ENCODE data around the gene FASN.

The FASN gene

DNA sequence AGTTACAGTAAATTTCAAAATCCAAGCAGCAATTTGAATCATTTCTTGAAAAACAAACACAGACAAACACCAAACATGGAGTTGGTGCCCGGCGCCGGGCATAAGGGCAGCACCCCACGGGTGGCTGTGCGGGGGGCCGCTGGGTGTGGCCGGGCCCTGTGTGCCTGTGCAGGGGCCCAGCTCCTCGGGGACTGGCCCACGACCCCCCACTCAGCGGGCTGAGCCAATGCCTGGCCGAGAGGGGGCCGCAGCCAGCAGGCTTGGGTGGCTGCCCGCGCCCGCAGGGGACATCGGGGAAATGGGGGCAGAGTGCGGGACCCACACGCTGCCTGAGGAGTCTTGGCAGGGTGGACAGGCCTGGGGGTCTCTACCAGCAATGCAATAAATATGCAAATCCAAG lies 19.6 kb downstream of the FASN start:
- no peak for DNase-seq (ENCODE audit: low spot score)
- FAIRE-seq = no peak

DNA sequence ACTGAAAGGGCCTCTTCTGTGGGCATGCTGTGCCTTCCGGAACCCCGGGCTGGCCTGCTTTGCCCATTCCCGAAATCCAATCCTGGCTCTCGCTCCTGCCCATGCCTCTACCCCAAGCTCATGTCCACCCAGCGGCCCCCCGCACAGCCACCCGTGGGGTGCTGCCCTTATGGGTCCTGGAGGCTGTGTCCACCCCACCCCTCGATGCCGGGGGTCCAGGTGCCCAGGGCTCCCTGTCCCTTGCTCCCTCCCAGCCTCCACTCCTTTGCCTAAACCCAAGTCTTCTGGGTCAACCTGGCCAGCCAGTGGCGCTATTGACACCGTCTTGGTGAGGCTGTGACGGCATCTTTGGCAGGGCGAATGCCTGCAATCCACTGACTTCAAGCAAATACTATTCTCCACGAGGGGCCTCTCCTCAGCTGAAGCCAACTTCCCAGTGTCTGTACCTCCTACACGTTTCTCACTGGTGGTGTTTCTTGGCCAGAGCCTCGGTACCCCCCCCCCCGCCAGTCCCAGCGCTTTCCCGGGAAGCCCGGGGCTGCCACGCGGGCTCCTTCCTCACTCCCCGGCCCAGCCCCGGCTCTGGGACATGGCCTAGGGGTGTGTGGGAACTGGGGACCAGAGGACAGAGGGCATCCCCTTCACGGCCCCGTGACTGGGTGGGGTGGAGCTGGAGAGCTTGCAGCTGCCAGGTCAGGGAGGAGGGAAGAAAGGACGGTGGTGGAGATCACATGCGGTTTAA lies 20.2 kb downstream of the FASN start:
- no peak for DNase-seq (ENCODE audit: low spot score)
- no peak for FAIRE-seq

DNA sequence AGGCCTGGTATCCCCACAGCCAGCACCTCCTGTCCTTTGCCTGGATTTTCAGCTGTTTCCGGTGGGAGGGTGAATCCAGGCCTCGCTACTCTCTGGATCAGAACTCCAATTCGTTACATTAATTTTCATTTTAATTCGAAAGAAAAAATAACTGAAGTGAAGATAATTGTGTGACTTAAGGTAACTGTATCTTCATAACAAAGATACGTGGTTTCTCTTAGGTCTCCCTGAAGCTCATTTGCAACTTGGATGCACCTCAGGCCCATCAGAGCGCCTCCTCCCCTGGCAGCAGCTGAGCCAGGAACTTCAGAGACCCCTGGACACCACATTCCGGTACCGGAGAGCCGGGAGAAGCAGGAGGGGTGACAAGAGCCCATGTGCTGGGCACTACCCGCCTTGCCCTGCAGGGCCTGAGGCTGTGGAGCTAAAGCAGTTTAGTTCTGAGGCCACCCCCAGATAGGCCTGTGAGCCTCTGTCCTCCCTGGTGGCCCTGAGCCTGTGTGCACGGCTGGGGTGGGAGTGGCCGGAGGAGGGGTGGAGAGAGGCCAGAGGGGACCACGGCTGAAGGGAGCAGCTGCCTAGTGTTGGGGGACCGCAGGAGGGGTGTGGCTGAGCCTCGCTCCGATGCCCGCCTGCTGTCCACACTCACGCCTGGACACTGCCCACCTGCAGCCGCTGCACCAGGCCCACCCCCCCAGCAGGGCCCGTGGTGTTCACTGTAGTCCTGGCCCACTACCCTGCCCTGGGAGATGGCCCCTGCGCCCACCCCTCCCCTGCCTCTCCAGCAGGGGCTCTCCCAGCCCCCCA lies 21.0 kb downstream of the FASN start:
- no peak for FAIRE-seq
- DNase-seq (ENCODE audit: low spot score) = no peak

- no peak for DNase-seq (ENCODE audit: low spot score)
- no peak for FAIRE-seq
Measured at GRCh38 chr17:82076018-82076784, 21.8 kb downstream of the FASN start.

GRCh38 chr17:82073446-82073845 lies 24.6 kb downstream of the FASN start:
- FAIRE-seq = no peak
- DNase-seq (ENCODE audit: low spot score) = no peak

DNA sequence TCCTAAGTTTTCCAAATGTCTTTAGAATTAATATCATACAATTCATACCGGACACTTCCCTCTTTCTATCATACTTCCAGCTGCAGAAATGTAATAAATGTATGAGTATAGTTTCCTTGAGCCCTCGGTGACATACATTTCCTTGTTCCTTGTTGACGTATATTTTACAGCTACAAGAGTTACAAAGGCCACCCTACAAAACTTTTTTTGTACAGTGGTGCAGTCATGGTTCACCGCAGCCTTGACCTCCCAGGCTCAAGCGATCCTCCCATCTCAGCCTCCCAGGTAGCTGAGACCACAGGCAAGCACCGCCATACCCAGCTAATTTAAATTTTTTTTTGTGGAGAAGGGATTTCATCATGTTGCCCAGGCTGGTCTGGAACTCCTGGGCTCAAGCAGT lies 25.2 kb downstream of the FASN start:
- DNase-seq (ENCODE audit: low spot score) = no peak
- no peak for FAIRE-seq

DNA sequence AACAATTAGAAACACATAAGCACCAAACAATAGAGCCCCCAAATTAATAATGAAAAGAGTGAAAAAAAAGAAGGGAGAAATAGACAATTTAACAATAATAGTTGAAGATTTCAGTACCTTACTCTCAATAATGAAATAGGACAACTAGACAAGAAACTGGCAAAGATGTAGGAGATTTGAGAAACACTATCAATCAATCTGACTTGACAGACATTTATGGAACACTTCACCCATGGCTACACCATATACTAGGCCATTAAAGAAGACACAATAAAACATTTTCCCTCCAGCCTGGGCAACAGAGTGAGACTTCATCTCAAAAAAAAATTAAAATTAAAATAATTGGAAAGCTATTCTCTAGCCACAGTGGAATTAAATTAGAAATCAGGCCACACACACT lies 27.4 kb downstream of the FASN start:
- DNase-seq (ENCODE audit: low spot score) (no peak), FAIRE-seq (no peak)

- DNase-seq (ENCODE audit: low spot score) = no peak
Measured at GRCh38 chr17:82065638-82066303, 32.3 kb downstream of the FASN start, which contains the start of gene DUS1L. TSS of gene DUS1L (minus strand) at chr17:82065804. CDS start at chr17:82065059, 745 bp downstream.

DNA sequence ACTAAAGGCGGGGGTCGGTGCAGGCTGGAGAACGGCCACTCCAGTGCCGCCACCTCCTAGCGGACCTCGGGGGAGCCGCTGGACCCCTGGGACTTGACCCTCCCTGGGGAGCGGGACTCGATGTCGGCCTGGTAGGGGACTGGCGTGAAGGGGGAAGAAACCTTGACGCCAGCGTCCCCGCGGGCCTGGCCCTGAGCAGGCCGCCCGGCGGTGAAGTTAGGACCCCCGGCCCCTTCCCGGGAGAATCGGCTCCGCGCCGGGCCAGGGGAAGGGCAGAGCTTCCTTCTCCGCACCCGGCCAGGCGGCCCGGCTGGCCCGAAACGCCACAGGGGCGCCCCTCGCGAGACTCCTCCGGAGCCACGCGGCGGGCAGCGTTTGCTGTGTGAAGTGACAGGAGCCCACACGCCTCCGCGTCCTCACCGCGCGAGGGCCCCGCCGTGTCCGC lies 32.8 kb downstream of the FASN start:
- DNase-seq (ENCODE audit: low spot score) = no peak
- FAIRE-seq = no peak

More at GRCh38 chr17:82065638-82066303, 32.3 kb downstream of the FASN start, which contains the start of gene DUS1L:
- no peak for FAIRE-seq

DNA sequence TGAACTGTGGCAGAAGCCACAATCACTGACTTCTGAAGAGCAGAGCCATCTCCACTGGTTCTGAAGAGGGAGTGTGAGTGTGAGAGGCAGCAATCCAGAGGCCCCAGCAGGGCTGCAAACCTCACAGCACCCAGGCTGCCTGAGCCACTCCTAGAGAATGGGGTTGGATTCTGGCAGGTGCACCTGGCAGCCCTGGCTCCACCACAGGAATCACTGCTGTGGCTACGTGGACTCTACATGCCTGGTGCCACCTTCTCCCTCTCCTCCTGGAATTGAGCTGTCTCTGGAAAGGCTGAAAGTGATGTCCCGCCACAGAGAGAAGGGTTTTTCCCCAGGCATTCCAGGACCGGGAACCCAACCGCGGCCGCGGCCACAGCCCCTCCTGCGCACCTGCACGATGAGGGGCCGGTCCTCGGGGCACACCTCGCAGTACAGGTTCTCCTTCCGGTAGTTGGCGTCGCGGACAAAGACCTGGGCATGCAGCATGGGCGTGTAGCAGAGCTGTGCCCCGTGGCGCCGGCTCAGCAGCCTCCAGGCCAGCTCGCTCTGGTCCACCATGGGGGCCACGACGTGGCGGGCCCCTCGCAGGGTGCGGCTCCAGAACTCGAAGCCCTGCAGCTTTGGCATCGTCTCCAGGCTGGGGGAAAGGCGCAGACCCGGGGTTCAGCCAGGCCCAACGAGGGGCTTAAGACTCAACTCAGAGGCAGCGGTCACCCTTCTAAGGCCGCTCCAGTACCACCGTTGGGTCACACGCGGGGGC lies 33.4 kb downstream of the FASN start:
- peak; percentile 6 for DNase-seq (ENCODE audit: low spot score)
- FAIRE-seq = no peak

GRCh38 chr17:82063424-82064415 lies 34.3 kb downstream of the FASN start:
- FAIRE-seq = no peak
- no peak for DNase-seq (ENCODE audit: low spot score)

GRCh38 chr17:82062984-82063368 lies 35.1 kb downstream of the FASN start:
- FAIRE-seq (no peak), DNase-seq (ENCODE audit: low spot score) (no peak)

DNA sequence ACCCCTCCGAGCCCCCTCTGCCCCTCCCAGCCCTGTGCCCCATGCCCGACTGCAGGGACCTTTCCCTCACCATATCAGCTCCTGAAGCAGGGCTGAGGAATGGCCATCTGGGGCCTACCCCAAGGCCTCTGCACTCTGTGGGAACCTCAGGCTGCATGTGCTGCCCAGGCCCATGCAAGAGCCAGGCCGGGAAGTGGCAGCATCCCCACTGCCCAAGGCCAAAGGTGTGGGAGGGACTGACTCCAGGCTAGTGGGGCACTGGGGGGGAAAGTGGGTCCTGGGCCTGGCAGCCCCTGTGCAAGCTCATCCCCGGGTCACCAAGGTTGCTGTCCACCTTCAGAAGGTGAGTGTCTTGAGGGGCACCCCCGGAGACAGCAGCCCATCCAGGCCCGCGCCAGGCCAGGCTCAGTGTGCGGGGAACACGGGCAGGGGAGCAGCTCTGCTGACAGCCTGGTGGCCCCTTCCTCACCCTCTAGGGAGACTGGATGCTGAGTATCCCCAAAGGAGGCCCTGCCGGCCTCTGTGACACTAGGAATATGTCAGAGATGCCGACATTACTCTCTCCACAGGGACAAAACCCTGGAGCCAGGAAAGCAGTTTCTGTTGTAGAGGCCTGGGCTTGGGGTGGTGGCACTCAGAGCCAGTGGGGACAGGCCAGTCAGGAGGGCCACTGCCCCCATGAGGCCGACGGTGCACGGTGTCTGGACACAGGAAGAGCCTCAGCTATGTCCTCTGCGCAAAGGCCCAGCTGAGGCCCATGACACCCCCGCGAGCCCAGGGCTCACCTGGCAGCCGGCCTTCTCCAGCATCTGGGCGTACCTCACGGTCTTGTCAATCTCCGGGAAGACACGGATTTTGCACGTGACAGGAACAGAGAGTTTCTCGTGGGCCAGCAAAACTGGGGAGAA lies 35.7 kb downstream of the FASN start:
- no peak for FAIRE-seq

DNA sequence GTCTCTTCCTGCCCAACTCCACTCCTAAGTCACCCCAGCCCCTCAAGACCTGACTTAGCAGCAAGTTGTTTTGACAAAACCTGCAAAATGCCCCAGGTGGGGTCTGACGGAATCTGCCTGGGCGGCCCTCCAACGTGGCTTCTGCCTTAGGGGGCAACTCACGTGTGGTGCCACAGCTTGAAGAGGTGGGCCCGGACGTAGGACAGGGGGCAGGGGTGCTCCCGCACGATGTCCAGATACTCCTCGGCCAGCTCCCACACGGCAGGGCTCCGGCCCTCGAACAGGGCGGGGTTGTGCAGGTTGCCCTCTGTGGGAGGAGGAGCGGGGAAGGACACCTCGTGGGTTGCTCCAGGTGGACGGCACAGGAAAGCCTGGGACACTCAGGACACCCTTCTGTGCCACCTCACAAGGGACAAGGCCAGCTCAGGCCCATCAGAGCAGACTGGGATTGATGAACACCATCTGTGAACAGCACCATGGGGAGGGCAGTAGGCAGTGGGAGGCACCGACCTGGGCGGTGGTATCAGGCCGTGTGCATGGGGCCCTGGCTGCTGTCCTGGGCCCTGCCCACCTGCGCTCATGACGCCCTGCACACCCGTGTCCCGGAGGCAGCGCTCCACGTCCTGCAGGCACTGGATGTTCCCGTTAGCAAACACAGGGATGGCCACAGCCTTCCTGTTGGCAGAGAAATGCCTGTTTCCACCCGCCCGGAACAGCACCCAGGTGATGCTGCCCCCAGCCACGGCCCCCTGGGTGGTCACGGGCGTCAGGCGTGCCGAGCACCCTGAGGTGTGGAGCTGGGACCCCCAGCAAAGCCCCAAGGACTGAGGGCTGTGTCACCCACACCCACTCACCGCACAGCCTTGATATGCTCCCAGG lies 36.8 kb downstream of the FASN start:
- FAIRE-seq (no peak), DNase-seq (ENCODE audit: low spot score) (no peak)

More for the DNA sequence above, 35.7 kb downstream of the FASN start:
- DNase-seq (ENCODE audit: low spot score) = no peak

- DNase-seq (ENCODE audit: low spot score) (no peak), FAIRE-seq (no peak)
Measured at GRCh38 chr17:82060614-82061013, 37.4 kb downstream of the FASN start.

DNA sequence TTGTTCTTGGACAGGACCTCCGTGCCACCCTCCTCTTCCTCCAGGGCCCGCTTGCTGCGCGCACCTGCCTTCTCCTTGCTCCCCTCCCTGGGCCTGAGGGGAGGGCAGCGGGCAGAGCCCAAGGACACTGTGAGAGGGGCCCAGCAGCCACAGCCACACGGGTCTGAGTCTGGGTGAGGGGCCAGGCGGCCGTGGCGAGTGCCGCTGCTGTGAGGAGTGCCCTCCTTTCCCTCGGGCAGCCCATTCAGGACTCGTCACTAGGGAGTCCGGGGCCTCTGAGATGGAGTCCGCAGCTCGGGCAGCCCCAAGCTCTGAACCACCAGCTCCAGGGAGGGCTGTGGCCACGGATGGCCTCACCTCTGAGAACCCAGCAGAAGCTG lies 38.0 kb downstream of the FASN start:
- no peak for FAIRE-seq
- DNase-seq (ENCODE audit: low spot score) = no peak

DNA sequence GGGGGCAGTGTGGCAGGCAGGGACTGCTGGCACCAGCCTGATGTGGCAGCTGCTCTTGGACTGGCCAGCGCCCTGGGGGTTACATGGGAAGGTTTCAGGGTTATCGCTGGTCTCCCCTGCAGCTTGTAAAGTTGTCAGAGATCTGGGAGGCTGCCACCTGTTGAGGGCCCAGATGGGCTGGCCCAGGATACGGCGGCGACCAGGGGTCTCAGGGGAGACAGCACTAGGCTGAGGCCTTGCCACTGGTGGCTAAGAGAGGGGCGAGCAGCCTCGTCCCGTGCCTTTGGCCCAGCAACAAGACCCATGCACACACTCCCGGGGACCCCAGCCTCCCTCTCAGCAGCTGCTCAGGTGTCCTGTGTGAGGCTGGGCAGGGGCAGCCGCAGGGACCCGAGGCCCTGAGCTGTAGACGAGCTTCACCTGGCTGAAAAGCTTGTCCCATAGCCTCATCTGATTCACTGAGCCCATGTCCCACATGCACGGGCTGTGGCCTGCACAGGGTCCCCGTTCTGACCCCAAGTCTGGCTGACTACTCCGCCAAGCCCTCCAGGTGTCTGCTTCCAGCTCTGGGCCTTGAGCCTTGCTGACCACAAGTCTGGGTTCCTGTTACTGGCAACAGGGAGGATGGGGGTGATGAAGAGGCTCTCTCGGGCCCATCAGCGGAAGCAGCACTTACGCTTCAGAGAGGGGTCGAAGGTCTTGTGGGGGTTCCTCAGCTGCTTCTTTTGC lies 38.6 kb downstream of the FASN start:
- FAIRE-seq (no peak), DNase-seq (ENCODE audit: low spot score) (no peak)
